GM12891 (cell line): ENCODE results near the gene IFIT1.
"Not testable (repeated sequence)": the region's sequence is repeated elsewhere in the genome, so short reads cannot be mapped to it uniquely, and the experiment has no call there.

Source experiments
- POLR2A ChIP-seq: IDR thresholded peaks from 2 replicates; pipeline ENCODE4 v1.6.1; 2011; ENCODE audit warnings: low read depth, low read length, control low read depth
- POLR2AphosphoS5 ChIP-seq: IDR thresholded peaks from 2 replicates; pipeline ENCODE4 v1.6.1; 2011; ENCODE audit warnings: low read depth, low read length, control low read depth
- POU2F2 ChIP-seq: IDR thresholded peaks from 2 replicates; pipeline ENCODE4 v1.6.1; 2011; ENCODE audit warnings: low read depth, mild to moderate bottlenecking, control low read depth, low read length, moderate library complexity
- TAF1 ChIP-seq: IDR thresholded peaks from 2 replicates; pipeline ENCODE4 v1.6.1; 2011; ENCODE audit warnings: low read depth, low read length, control low read depth

DNA sequence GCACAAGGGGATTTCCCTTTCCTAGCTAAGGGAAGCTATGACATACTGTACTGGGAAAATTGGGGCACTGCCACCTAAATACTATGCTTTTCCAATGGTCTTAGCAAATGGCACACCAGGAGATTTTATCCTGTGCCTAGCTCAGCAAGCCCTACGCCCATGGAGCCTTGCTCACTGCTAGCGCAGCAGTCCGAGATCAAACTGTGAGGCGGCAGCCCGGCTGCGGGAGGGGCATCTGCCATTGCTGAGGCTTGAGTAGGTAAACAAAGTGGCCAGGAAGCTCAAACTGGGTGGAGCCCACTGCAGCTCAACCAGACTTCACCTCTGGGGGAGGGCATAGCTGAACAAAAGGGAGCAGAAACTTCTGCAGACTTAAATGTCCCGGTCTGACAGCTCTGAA, 52.4 kb downstream of the IFIT1 start:
- not testable (repeated sequence) for TF ChIP-seq POLR2AphosphoS5, POLR2A, POU2F2, TAF1
